ENCODE data around the gene MPC1.

MPC1 gene

GRCh38 chr6:166315436-166315835 lies 67.3 kb downstream of the MPC1 start:
- WGBS (ENCODE audit: insufficient coverage): 95% methylated on average over 11 of the region's 11 CpGs

More at GRCh38 chr6:166315436-166315835, 67.3 kb downstream of the MPC1 start:
- Histone ChIP-seq H3K36me3 (ENCODE audit: control insufficient read depth in 4 of 4, insufficient read depth in 4 of 4, low read length in 3 of 4) (peaks cover 0 to 8% (median 2%) of the 10 kb centered on the region in 4 experiments), H3K4me3 (ENCODE audit: control insufficient read depth in 1 of 7, extremely low read depth in 1 of 7, insufficient read depth in 4 of 7, low read depth in 2 of 7, low read length in 6 of 7) (no peak overlapping the region), H3K9me3 (ENCODE audit: control extremely low read depth in 1 of 5, control insufficient read depth in 4 of 5, insufficient read depth in 2 of 5, low read depth in 1 of 5, low read length in 4 of 5) (no peaks in the 10 kb centered on the region), H3K4me1 (ENCODE audit: control extremely low read depth in 1 of 4, control insufficient read depth in 4 of 4, insufficient read depth in 4 of 4, low read length in 3 of 4) (no peaks in the 10 kb centered on the region), H3K27me3 (replicated peaks in 2 of 5; ENCODE audit: control insufficient read depth in 4 of 5, insufficient read depth in 5 of 5, low read length in 4 of 5) (peaks cover 0 to 4% (median 3%) of the 10 kb centered on the region in 5 experiments), H3K27ac (ENCODE audit: insufficient read depth in 1 of 2, low read depth in 1 of 2, low read length in 2 of 2, poor library complexity in 1 of 2, severe bottlenecking in 2 of 2) (no peak overlapping the region)
- POLR2A ChIA-PET: no interaction called here
- no peak for DNase-seq
- CTCF ChIA-PET: no interaction called here

Measured in common myeloid progenitor, CD34-positive (primary cell).